Measurements from ENCODE around the gene ACTR3.
"Not testable (repeated sequence)": the region's sequence is repeated elsewhere in the genome, so short reads cannot be mapped to it uniquely, and the experiment has no call there.

ACTR3 gene

DNA sequence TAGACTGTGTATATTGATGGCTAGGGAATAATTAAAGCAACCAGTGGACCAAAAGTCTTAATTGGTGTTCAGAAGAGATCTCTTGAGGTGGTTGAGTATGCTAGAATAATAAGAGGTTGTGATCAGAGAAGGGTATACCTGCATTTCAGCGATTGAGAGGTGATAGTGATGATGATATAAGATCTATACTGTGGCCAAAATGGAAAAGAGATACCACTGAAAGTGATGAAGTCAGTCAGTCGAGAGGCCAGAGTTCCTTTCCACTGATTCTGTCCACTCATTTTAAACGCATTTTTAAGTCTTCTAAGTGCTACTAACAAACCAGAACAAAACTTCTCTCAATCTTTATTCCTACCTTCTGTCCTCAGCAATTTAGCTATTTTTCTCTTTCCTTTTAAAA lies 32.9 kb downstream of the ACTR3 start:
- H3K9me3 ChIP-seq (ENCODE audit: control insufficient read depth in 2 of 2, low read length in 2 of 2) = no peaks in the 10 kb centered on the region
- no peaks in the 10 kb centered on the region for H3K27me3 ChIP-seq (ENCODE audit: control insufficient read depth in 2 of 2, insufficient read depth in 2 of 2, low read length in 2 of 2)
- no peak overlapping the region for H3K27ac ChIP-seq (ENCODE audit: low read depth in 2 of 2, low read length in 2 of 2)
- H3K36me3 ChIP-seq (ENCODE audit: control insufficient read depth in 2 of 2, insufficient read depth in 2 of 2, low read length in 2 of 2) = peaks cover 27 to 46% of the 10 kb centered on the region in 2 donors
- H3K4me1 ChIP-seq (ENCODE audit: control insufficient read depth in 2 of 2, insufficient read depth in 2 of 2, low read length in 2 of 2) = peaks cover 0 to 5% of the 10 kb centered on the region in 2 donors
- no peak overlapping the region for H3K9ac ChIP-seq (ENCODE audit: low read depth in 1 of 2, low read length in 2 of 2)
- H3K4me3 ChIP-seq (ENCODE audit: low read length in 2 of 2) = no peak overlapping the region

- Histone ChIP-seq H3K27me3 (ENCODE audit: control insufficient read depth in 2 of 2, insufficient read depth in 2 of 2, low read length in 2 of 2) (no peaks in the 10 kb centered on the region), H3K27ac (ENCODE audit: low read depth in 2 of 2, low read length in 2 of 2) (no peak overlapping the region), H3K4me1 (ENCODE audit: control insufficient read depth in 2 of 2, insufficient read depth in 2 of 2, low read length in 2 of 2) (peaks cover 0 to 3% of the 10 kb centered on the region in 2 donors), H3K36me3 (ENCODE audit: control insufficient read depth in 2 of 2, insufficient read depth in 2 of 2, low read length in 2 of 2) (peaks cover 32 to 55% of the 10 kb centered on the region in 2 donors), H3K9me3 (ENCODE audit: control insufficient read depth in 2 of 2, low read length in 2 of 2) (no peaks in the 10 kb centered on the region), H3K9ac (ENCODE audit: low read depth in 1 of 2, low read length in 2 of 2) (no peak overlapping the region), H3K4me3 (ENCODE audit: low read length in 2 of 2) (no peak overlapping the region)
Observed at GRCh38 chr2:113925884-113926283, 36.0 kb downstream of the ACTR3 start.

DNA sequence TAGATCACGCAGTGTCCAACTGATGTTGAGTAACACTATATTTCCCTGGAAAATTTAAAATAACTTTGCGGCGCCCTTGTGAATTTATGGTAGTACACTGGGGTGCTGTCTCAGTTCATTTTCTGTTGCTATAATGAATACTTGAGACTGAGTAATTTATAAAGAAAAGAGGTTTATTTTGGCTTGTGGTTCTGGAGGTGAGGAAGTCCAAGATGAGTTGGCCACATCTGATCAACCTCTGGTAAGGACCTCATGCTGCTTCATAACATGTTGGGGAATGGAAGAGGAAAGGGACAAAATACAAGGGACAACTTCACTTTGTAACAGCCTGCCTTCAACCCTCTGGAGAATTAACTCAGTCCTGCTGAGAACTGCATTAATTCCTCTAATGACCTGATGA lies 36.4 kb downstream of the ACTR3 start:
- Histone ChIP-seq H3K4me1 (ENCODE audit: control insufficient read depth in 2 of 2, insufficient read depth in 2 of 2, low read length in 2 of 2) (peaks cover 0 to 3% of the 10 kb centered on the region in 2 donors), H3K36me3 (ENCODE audit: control insufficient read depth in 2 of 2, insufficient read depth in 2 of 2, low read length in 2 of 2) (peaks cover 32 to 54% of the 10 kb centered on the region in 2 donors), H3K9me3 (ENCODE audit: control insufficient read depth in 2 of 2, low read length in 2 of 2) (no peaks in the 10 kb centered on the region), H3K27me3 (ENCODE audit: control insufficient read depth in 2 of 2, insufficient read depth in 2 of 2, low read length in 2 of 2) (no peaks in the 10 kb centered on the region), H3K9ac (ENCODE audit: low read depth in 1 of 2, low read length in 2 of 2) (no peak overlapping the region), H3K4me3 (ENCODE audit: low read length in 2 of 2) (no peak overlapping the region), H3K27ac (ENCODE audit: low read depth in 2 of 2, low read length in 2 of 2) (no peak overlapping the region)

DNA sequence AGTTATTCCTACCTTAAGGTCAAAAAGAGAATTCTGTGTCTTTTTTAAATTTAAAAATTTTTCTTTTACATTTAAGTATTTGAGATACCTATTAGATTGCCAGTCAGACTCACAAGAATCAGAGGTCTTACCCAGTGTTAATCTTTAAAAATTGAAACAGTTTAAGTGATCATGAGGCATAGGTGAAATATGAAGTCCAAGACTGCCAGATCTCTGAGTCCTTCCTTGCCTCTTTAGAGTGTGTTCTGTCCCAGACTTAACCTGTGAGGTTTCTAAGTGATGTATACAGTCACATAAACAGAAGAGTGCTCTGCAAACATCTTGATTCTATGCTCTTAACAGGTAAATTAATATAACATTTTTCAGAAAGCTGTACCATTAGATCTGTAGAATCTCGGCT lies 40.6 kb downstream of the ACTR3 start:
- Histone ChIP-seq H3K4me1 (ENCODE audit: control insufficient read depth in 2 of 2, insufficient read depth in 2 of 2, low read length in 2 of 2) (no peaks in the 10 kb centered on the region), H3K4me3 (ENCODE audit: low read length in 2 of 2) (no peak overlapping the region), H3K9ac (ENCODE audit: low read depth in 1 of 2, low read length in 2 of 2) (no peak overlapping the region), H3K9me3 (ENCODE audit: control insufficient read depth in 2 of 2, low read length in 2 of 2) (no peaks in the 10 kb centered on the region), H3K36me3 (ENCODE audit: control insufficient read depth in 2 of 2, insufficient read depth in 2 of 2, low read length in 2 of 2) (peaks cover 39 to 60% of the 10 kb centered on the region in 2 donors), H3K27ac (ENCODE audit: low read depth in 2 of 2, low read length in 2 of 2) (no peak overlapping the region), H3K27me3 (ENCODE audit: control insufficient read depth in 2 of 2, insufficient read depth in 2 of 2, low read length in 2 of 2) (no peaks in the 10 kb centered on the region)

- Histone ChIP-seq H3K36me3 (ENCODE audit: control insufficient read depth in 2 of 2, insufficient read depth in 2 of 2, low read length in 2 of 2) (peaks cover 38 to 69% of the 10 kb centered on the region in 2 donors), H3K9ac (ENCODE audit: low read depth in 1 of 2, low read length in 2 of 2) (no peak overlapping the region)
Observed at GRCh38 chr2:113937501-113937900, 47.6 kb downstream of the ACTR3 start.

DNA sequence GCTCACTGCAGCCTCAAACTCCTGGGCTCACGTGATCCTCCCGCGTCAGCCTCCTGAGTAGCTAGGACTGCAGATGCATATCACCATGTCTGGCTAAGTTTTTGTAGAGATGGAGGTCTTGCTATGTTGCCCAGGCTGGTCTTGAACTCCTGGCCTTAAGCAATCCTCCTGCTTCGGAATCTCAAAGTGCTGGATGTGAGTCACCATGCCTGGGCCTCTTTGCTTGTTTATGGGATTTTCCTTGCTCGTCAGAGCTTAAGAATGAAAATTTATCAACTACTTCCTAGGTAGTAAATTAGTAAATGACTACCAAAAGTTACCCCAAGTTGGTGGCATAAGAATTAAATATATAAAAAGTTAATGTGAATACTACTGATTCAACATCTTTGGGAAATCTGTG lies 51.0 kb downstream of the ACTR3 start:
- Histone ChIP-seq H3K9me3 (ENCODE audit: control insufficient read depth in 2 of 2, low read length in 2 of 2) (peaks cover 0 to 5% of the 10 kb centered on the region in 2 donors), H3K27me3 (ENCODE audit: control insufficient read depth in 2 of 2, insufficient read depth in 2 of 2, low read length in 2 of 2) (no peaks in the 10 kb centered on the region), H3K4me1 (ENCODE audit: control insufficient read depth in 2 of 2, insufficient read depth in 2 of 2, low read length in 2 of 2) (no peaks in the 10 kb centered on the region), H3K36me3 (ENCODE audit: control insufficient read depth in 2 of 2, insufficient read depth in 2 of 2, low read length in 2 of 2) (peaks cover 53 to 65% of the 10 kb centered on the region in 2 donors), H3K4me3 (ENCODE audit: low read length in 2 of 2) (no peak overlapping the region), H3K27ac (ENCODE audit: low read depth in 2 of 2, low read length in 2 of 2) (no peak overlapping the region), H3K9ac (ENCODE audit: low read depth in 1 of 2, low read length in 2 of 2) (no peak overlapping the region)

More at GRCh38 chr2:113937501-113937900, 47.6 kb downstream of the ACTR3 start:
- Histone ChIP-seq H3K9me3 (ENCODE audit: control insufficient read depth in 2 of 2, low read length in 2 of 2) (peaks cover 0 to 5% of the 10 kb centered on the region in 2 donors), H3K4me1 (ENCODE audit: control insufficient read depth in 2 of 2, insufficient read depth in 2 of 2, low read length in 2 of 2) (no peaks in the 10 kb centered on the region), H3K27me3 (ENCODE audit: control insufficient read depth in 2 of 2, insufficient read depth in 2 of 2, low read length in 2 of 2) (no peaks in the 10 kb centered on the region), H3K27ac (ENCODE audit: low read depth in 2 of 2, low read length in 2 of 2) (no peak overlapping the region), H3K4me3 (ENCODE audit: low read length in 2 of 2) (no peak overlapping the region)

GRCh38 chr2:113945784-113946183 lies 55.9 kb downstream of the ACTR3 start:
- not testable (repeated sequence) for H3K9me3 ChIP-seq (ENCODE audit: control insufficient read depth in 2 of 2, low read length in 2 of 2); H3K4me3 ChIP-seq (ENCODE audit: low read length in 2 of 2); H3K27me3 ChIP-seq (ENCODE audit: control insufficient read depth in 2 of 2, insufficient read depth in 2 of 2, low read length in 2 of 2); H3K4me1 ChIP-seq (ENCODE audit: control insufficient read depth in 2 of 2, insufficient read depth in 2 of 2, low read length in 2 of 2); H3K9ac ChIP-seq (ENCODE audit: low read depth in 1 of 2, low read length in 2 of 2); H3K27ac ChIP-seq (ENCODE audit: low read depth in 2 of 2, low read length in 2 of 2)
- H3K36me3 ChIP-seq (ENCODE audit: control insufficient read depth in 2 of 2, insufficient read depth in 2 of 2, low read length in 2 of 2) = peaks cover 63 to 65% of the 10 kb centered on the region in 2 donors

GRCh38 chr2:113950906-113951305 lies 61.0 kb downstream of the ACTR3 start:
- H3K27ac ChIP-seq (ENCODE audit: low read depth in 2 of 2, low read length in 2 of 2); H3K9ac ChIP-seq (ENCODE audit: low read depth in 1 of 2, low read length in 2 of 2); H3K4me1 ChIP-seq (ENCODE audit: control insufficient read depth in 2 of 2, insufficient read depth in 2 of 2, low read length in 2 of 2); H3K9me3 ChIP-seq (ENCODE audit: control insufficient read depth in 2 of 2, low read length in 2 of 2); H3K4me3 ChIP-seq (ENCODE audit: low read length in 2 of 2); H3K27me3 ChIP-seq (ENCODE audit: control insufficient read depth in 2 of 2, insufficient read depth in 2 of 2, low read length in 2 of 2): not testable (repeated sequence)
- peaks cover 52 to 62% of the 10 kb centered on the region in 2 donors for H3K36me3 ChIP-seq (ENCODE audit: control insufficient read depth in 2 of 2, insufficient read depth in 2 of 2, low read length in 2 of 2)

DNA sequence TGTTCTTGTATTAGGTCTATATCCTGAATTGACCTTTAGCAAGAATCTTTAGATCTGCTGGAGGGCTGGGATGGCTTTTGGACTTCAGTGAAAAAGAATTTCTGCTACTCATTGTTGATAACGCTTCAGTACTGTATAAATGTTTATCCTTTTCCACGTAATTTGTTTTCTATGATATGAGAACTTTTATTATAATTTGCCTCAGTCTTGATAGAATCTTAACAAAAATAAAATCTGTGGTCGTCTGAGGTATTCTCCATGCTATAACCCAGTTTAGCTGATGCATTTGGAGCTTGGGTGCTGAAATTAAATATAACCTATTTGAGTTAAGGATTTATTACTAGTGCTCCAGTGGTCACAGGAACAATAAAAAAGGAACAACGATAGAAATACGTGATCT lies 71.1 kb downstream of the ACTR3 start:
- H3K9ac ChIP-seq (ENCODE audit: low read depth in 1 of 2, low read length in 2 of 2) = no peak overlapping the region
- H3K36me3 ChIP-seq (ENCODE audit: control insufficient read depth in 2 of 2, insufficient read depth in 2 of 2, low read length in 2 of 2) = peaks cover 14 to 17% of the 10 kb centered on the region in 2 donors
- H3K4me1 ChIP-seq (ENCODE audit: control insufficient read depth in 2 of 2, insufficient read depth in 2 of 2, low read length in 2 of 2) = no peaks in the 10 kb centered on the region

GRCh38 chr2:113962692-113963480 lies 73.0 kb downstream of the ACTR3 start:
- no peak overlapping the region for H3K27ac ChIP-seq (ENCODE audit: low read depth in 2 of 2, low read length in 2 of 2)
- H3K36me3 ChIP-seq (ENCODE audit: control insufficient read depth in 2 of 2, insufficient read depth in 2 of 2, low read length in 2 of 2) = peaks cover 10 to 17% of the 10 kb centered on the region in 2 donors
- H3K4me3 ChIP-seq (ENCODE audit: low read length in 2 of 2) = no peak overlapping the region
- H3K9me3 ChIP-seq (ENCODE audit: control insufficient read depth in 2 of 2, low read length in 2 of 2) = no peaks in the 10 kb centered on the region
- H3K27me3 ChIP-seq (ENCODE audit: control insufficient read depth in 2 of 2, insufficient read depth in 2 of 2, low read length in 2 of 2) = no peaks in the 10 kb centered on the region
- H3K9ac ChIP-seq (ENCODE audit: low read depth in 1 of 2, low read length in 2 of 2) = no peak overlapping the region
- peaks cover 0 to 8% of the 10 kb centered on the region in 2 donors for H3K4me1 ChIP-seq (ENCODE audit: control insufficient read depth in 2 of 2, insufficient read depth in 2 of 2, low read length in 2 of 2)

More for the DNA sequence above, 71.1 kb downstream of the ACTR3 start:
- Histone ChIP-seq H3K4me3 (ENCODE audit: low read length in 2 of 2) (no peak overlapping the region), H3K27ac (ENCODE audit: low read depth in 2 of 2, low read length in 2 of 2) (no peak overlapping the region), H3K27me3 (ENCODE audit: control insufficient read depth in 2 of 2, insufficient read depth in 2 of 2, low read length in 2 of 2) (no peaks in the 10 kb centered on the region), H3K9me3 (ENCODE audit: control insufficient read depth in 2 of 2, low read length in 2 of 2) (no peaks in the 10 kb centered on the region)
